BJ (cell line): ENCODE results near the gene NDFIP2. TPM values are rescaled to one million over a fixed set of nuclear protein-coding genes. Genes with fewer than 3 reads are reported as not detected.
A peak's percentile ranks its signal among the peaks of the same experiment; 100 is the strongest.

Experiments used
- CTCF ChIA-PET: fragments of 350-600 bp; formaldehyde crosslinking; extraction: SDS; loops from one replicate; lab custom pipeline; 2021; ENCODE audit warnings: antibody characterized with exemption, inconsistent platforms; lab: Yijun Ruan, JAX
- POLR2A ChIA-PET: fragments of 300-600 bp; sonication (Branson Sonifier 250); formaldehyde crosslinking; extraction: SDS; loops from one replicate; lab custom pipeline; 2021; ENCODE audit warnings: antibody characterized with exemption; lab: Charles Lee
- DNase-seq: peaks from one replicate; pipeline ENCODE4 v3.0.0-alpha.2; 2011; ENCODE audit warnings: low read depth
- H3K27me3 ChIP-seq: 2 replicates; pipeline ENCODE4 v1.6.0; 2011; ENCODE audit warnings: low read length; ENCODE audit not compliant: control insufficient read depth, insufficient read depth
- H3K36me3 ChIP-seq: 2 replicates; pipeline ENCODE4 v1.5.1; 2011; ENCODE audit warnings: low read length; ENCODE audit not compliant: control insufficient read depth, insufficient read depth
- H3K4me3 ChIP-seq: 2 replicates; pipeline ENCODE4 v1.5.1; 2011; ENCODE audit warnings: low read depth, mild to moderate bottlenecking, control low read depth, low read length
- polyA plus RNA-seq: library from polyadenylated mRNA; depleted of rRNA; stranded (reverse); fragments of >200 nt; gene quantifications from 2 replicates; pipeline ENCODE4 v1.2.3, GENCODE V29; 2011
- TF ChIP-seq, protein P1 (sequence below): IDR thresholded peaks from 2 replicates; pipeline ENCODE4 v1.5.1; 2011; ENCODE audit warnings: low read depth, mild to moderate bottlenecking, control low read depth, inconsistent platforms, low read length, moderate library complexity; ENCODE audit not compliant: insufficient read depth

Gene NDFIP2
- polyA plus RNA-seq, 1 experiment = 53.8 TPM

- Histone ChIP-seq H3K27me3 (no peaks in the 10 kb centered on the region), H3K36me3 (no peaks in the 10 kb centered on the region), H3K4me3 (no peak overlapping the region)
- TF ChIP-seq, protein P1, sequence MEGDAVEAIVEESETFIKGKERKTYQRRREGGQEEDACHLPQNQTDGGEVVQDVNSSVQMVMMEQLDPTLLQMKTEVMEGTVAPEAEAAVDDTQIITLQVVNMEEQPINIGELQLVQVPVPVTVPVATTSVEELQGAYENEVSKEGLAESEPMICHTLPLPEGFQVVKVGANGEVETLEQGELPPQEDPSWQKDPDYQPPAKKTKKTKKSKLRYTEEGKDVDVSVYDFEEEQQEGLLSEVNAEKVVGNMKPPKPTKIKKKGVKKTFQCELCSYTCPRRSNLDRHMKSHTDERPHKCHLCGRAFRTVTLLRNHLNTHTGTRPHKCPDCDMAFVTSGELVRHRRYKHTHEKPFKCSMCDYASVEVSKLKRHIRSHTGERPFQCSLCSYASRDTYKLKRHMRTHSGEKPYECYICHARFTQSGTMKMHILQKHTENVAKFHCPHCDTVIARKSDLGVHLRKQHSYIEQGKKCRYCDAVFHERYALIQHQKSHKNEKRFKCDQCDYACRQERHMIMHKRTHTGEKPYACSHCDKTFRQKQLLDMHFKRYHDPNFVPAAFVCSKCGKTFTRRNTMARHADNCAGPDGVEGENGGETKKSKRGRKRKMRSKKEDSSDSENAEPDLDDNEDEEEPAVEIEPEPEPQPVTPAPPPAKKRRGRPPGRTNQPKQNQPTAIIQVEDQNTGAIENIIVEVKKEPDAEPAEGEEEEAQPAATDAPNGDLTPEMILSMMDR = no peak
- DNase-seq = no peak
- CTCF ChIA-PET = no interaction called here
- POLR2A ChIA-PET = no interaction called here
Observed at GRCh38 chr13:79447141-79447540, 33.8 kb upstream of the NDFIP2 start.

DNA sequence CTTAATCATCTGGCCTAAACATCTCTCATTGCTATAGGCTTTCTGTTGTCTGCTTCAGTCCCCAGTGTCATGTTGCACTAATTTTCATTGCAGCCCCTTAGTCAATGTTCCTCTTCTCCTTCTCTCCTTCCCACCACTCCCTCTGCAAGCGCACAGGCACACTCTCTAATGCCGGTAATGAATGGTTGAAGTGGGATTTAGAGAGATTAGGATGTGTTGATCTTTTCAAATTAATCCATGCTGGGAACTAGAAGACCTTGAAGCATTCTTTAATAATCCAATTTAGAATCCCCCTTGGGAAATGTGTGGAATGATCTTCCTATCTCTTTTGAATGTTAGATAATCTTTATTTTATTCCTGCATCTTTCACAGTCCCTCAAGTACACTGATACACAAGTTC, 33.2 kb upstream of the NDFIP2 start:
- H3K36me3 ChIP-seq = no peaks in the 10 kb centered on the region
- no peaks in the 10 kb centered on the region for H3K27me3 ChIP-seq
- DNase-seq = no peak
- TF ChIP-seq, protein P1 = no peak
- CTCF ChIA-PET = interaction anchor here (1.0 kb wide), 2 partner anchors 33 to 35 kb away, joined by 3 read pairs; partner anchors contain the start of gene NDFIP2
- H3K4me3 ChIP-seq = no peak overlapping the region
- POLR2A ChIA-PET = no interaction called here

DNA sequence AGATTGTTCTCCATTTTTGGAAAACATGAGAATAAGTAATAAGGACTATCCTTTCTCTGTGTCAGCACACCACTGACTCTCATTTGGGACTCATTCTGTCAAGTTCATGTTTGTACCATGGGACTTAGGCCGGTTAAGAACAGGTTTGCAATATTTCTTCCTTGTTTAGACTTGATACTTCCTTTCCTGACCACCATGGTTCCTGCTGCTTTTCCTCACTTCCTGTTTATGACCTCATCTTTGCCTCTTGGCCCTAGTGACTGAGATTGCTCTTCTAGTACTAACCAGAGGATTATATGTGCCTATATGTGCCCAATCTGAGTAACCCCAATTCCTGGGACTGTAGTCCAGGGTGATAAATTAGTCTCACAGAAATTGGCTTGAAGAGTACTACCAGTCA, 32.5 kb upstream of the NDFIP2 start:
- no peaks in the 10 kb centered on the region for H3K36me3 ChIP-seq
- ChIA-PET POLR2A (no interaction called here), CTCF (interaction anchor here (1.0 kb wide), 2 partner anchors 33 to 34 kb away, joined by 3 read pairs; partner anchors contain the start of gene NDFIP2)
- H3K27me3 ChIP-seq = no peaks in the 10 kb centered on the region
- no peak overlapping the region for H3K4me3 ChIP-seq
- no peak for DNase-seq
- TF ChIP-seq, protein P1 = no peak

- Histone ChIP-seq H3K36me3 (no peaks in the 10 kb centered on the region), H3K27me3 (no peaks in the 10 kb centered on the region), H3K4me3 (no peak overlapping the region)
- DNase-seq = no peak
- POLR2A ChIA-PET = no interaction called here
- CTCF ChIA-PET = no interaction called here
- TF ChIP-seq, protein P1 = no peak
Observed at GRCh38 chr13:79450110-79450509, 30.8 kb upstream of the NDFIP2 start.

DNA sequence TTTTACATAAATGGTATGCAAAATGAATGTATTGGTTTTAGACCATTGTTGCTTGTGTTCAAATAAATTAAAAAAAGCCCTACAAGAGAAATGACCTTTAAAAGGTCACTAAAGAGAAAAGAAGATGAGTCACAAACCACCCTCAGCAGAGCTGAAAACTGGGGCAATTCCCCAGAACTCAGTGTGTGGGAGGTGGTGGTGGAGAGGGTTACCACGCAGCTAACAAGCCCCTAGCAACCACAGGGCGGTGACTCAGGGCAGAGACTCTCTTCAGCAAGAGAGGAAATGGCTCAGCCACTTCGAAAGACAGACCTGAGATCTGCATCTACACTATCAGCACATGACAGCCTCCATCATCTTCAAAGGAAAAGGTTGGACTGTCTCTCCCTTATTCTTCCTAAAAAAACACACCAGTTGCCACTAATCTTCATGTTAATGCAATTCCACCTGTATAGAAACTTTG, 29.4 kb upstream of the NDFIP2 start:
- no peaks in the 10 kb centered on the region for H3K27me3 ChIP-seq
- TF ChIP-seq, protein P1 = no peak
- POLR2A ChIA-PET = interaction anchor here (0.5 kb wide), 1 partner anchor 18 kb away, joined by 3 read pairs; no protein-coding TSS in a partner anchor
- H3K4me3 ChIP-seq = no peak overlapping the region
- DNase-seq = peak; percentile 83
- H3K36me3 ChIP-seq = no peaks in the 10 kb centered on the region
- CTCF ChIA-PET = interaction anchor here (0.9 kb wide), 1 partner anchor 42 kb away, joined by 3 read pairs; no protein-coding TSS in a partner anchor
